HG03469 (cell line): ENCODE data around the gene AHDC1.
"Not testable (repeated sequence)": the region's sequence is repeated elsewhere in the genome, so short reads cannot be mapped to it uniquely, and the experiment has no call there.

ENCODE experiments used
- ATAC-seq: cut with Tn5 transposase; IDR thresholded peaks from one replicate; pipeline ENCODE4 v1.9.1; 2021; ENCODE audit warnings: mild to moderate bottlenecking, moderate library complexity, moderate number of reproducible peaks; ENCODE audit not compliant: unreplicated experiment

Gene AHDC1

GRCh38 chr1:27554293-27554692 lies 49.7 kb downstream of the AHDC1 start:
- ATAC-seq, result no peak

GRCh38 chr1:27553823-27554222 lies 50.1 kb downstream of the AHDC1 start:
- ATAC-seq, result not testable (repeated sequence)

GRCh38 chr1:27552911-27553420 lies 51.0 kb downstream of the AHDC1 start:
- no peak for ATAC-seq

GRCh38 chr1:27551953-27552312 lies 52.0 kb downstream of the AHDC1 start:
- no peak for ATAC-seq

GRCh38 chr1:27551170-27551952 lies 52.6 kb downstream of the AHDC1 start:
- no peak for ATAC-seq

GRCh38 chr1:27550510-27551169 lies 53.3 kb downstream of the AHDC1 start:
- ATAC-seq, result no peak

GRCh38 chr1:27549807-27550408 lies 54.0 kb downstream of the AHDC1 start:
- no peak for ATAC-seq

- ATAC-seq, result no peak
Measured at GRCh38 chr1:27548858-27549719, 54.9 kb downstream of the AHDC1 start.

- ATAC-seq, result no peak
Measured at GRCh38 chr1:27548136-27548853, 55.6 kb downstream of the AHDC1 start.

GRCh38 chr1:27547220-27548116 lies 56.5 kb downstream of the AHDC1 start:
- ATAC-seq, result no peak

GRCh38 chr1:27545876-27546275 lies 58.1 kb downstream of the AHDC1 start:
- no peak for ATAC-seq

GRCh38 chr1:27545271-27545670 lies 58.7 kb downstream of the AHDC1 start:
- ATAC-seq, result no peak

GRCh38 chr1:27544834-27545233 lies 59.1 kb downstream of the AHDC1 start:
- no peak for ATAC-seq

- no peak for ATAC-seq
Measured at GRCh38 chr1:27543284-27543683, 60.7 kb downstream of the AHDC1 start.

- ATAC-seq, result no peak
Measured at GRCh38 chr1:27542463-27543273, 61.3 kb downstream of the AHDC1 start.

GRCh38 chr1:27539901-27540861 lies 63.8 kb downstream of the AHDC1 start:
- ATAC-seq, result no peak

GRCh38 chr1:27538793-27539192 lies 65.2 kb downstream of the AHDC1 start:
- ATAC-seq, result no peak
